MM.1S (cell line): ENCODE data around the gene FICD.

Experiments
- DNase-seq: peaks from one replicate; pipeline ENCODE4 v3.0.0-alpha.2; 2015
- H2AFZ ChIP-seq: fragments of 300-600 bp; sonication (generic); 2 replicates; pipeline ENCODE4 v1.6.0; 2016; ENCODE audit warnings: antibody characterized with exemption, low read length
- H3F3A ChIP-seq: fragments of 300-600 bp; sonication (generic); 2 replicates; pipeline ENCODE4 v1.6.1; 2016; ENCODE audit warnings: mild to moderate bottlenecking, antibody characterized with exemption, low read length, moderate library complexity, mixed read lengths; ENCODE audit not compliant: insufficient read depth
- H3K27ac ChIP-seq: fragments of 300-600 bp; sonication (generic); 2 replicates; pipeline ENCODE4 v1.5.1; 2016; ENCODE audit warnings: mild to moderate bottlenecking, low read length
- H3K27me3 ChIP-seq: fragments of 300-600 bp; sonication (generic); replicated peaks from 2 replicates; pipeline ENCODE4 v1.6.0; 2016; ENCODE audit warnings: low read length; ENCODE audit not compliant: insufficient read depth
- H3K36me3 ChIP-seq: fragments of 300-600 bp; sonication (generic); replicated peaks from 2 replicates; pipeline ENCODE4 v1.6.1; 2016; ENCODE audit warnings: mild to moderate bottlenecking, low read length, mixed read lengths; ENCODE audit not compliant: insufficient read depth
- H3K4me1 ChIP-seq: fragments of 300-600 bp; sonication (generic); 2 replicates; pipeline ENCODE4 v1.6.1; 2016; ENCODE audit warnings: low read length, mixed read lengths
- H3K4me2 ChIP-seq: fragments of 300-600 bp; sonication (generic); 2 replicates; pipeline ENCODE4 v1.6.0; 2016; ENCODE audit warnings: low read depth, low read length
- H3K4me3 ChIP-seq: fragments of 300-600 bp; sonication (generic); 2 replicates; pipeline ENCODE4 v1.5.1; 2016; ENCODE audit warnings: low read length, mixed read lengths
- H3K79me2 ChIP-seq: fragments of 300-600 bp; sonication (generic); 2 replicates; pipeline ENCODE4 v1.6.1; 2016; ENCODE audit warnings: mixed run types, low read length, mixed read lengths
- H3K9ac ChIP-seq: fragments of 300-600 bp; sonication (generic); 2 replicates; pipeline ENCODE4 v1.6.1; 2016; ENCODE audit warnings: low read length, mixed read lengths
- H3K9me2 ChIP-seq: fragments of 300-600 bp; sonication (generic); replicated peaks from 2 replicates; pipeline ENCODE4 v1.6.1; 2016; ENCODE audit warnings: mild to moderate bottlenecking, low read length, mixed read lengths; ENCODE audit not compliant: insufficient read depth
- H3K9me3 ChIP-seq: fragments of 300-600 bp; sonication (generic); replicated peaks from 2 replicates; pipeline ENCODE4 v1.6.1; 2016; ENCODE audit warnings: mild to moderate bottlenecking, low read length, mixed read lengths; ENCODE audit not compliant: insufficient read depth
- H4K20me1 ChIP-seq: fragments of 300-600 bp; sonication (generic); 2 replicates; pipeline ENCODE4 v1.6.1; 2016; ENCODE audit warnings: mild to moderate bottlenecking, low read length, moderate library complexity, mixed read lengths; ENCODE audit not compliant: insufficient read depth
- CTCF ChIP-seq: fragments of 300-600 bp; sonication (generic); IDR thresholded peaks from 2 replicates; pipeline ENCODE4 v1.5.1; 2016; ENCODE audit warnings: antibody characterized with exemption, low read length, mixed read lengths
- EZH2 ChIP-seq: fragments of 300-600 bp; sonication (generic); optimal IDR thresholded peaks from 2 replicates; pipeline ENCODE3; 2017; ENCODE audit warnings: low read depth, mild to moderate bottlenecking, antibody characterized with exemption, low read length, mixed read lengths
- EZH2phosphoT487 ChIP-seq: fragments of 300-600 bp; sonication (generic); IDR thresholded peaks from 2 replicates; pipeline ENCODE4 v1.6.1; 2018; ENCODE audit warnings: antibody characterized with exemption, low read length

Gene FICD

GRCh38 chr12:108562348-108563135 is 47.5 kb downstream of the FICD start, which contains the start of gene ISCU:
Gene ISCU (plus strand): TSS chr12:108562596. CDS start chr12:108562623, 27 bp downstream.
- peaks cover 81% of the 10 kb centered on the region for H3K79me2 ChIP-seq

GRCh38 chr12:108563136-108563803 is 48.2 kb downstream of the FICD start:
- peak overlapping the region; percentile 100 for H3K27ac ChIP-seq
- TF ChIP-seq CTCF (peak; percentile 95), EZH2 (no peak)
- H3K9me2 ChIP-seq = no peaks in the 10 kb centered on the region
- peaks cover 67% of the 10 kb centered on the region for H3F3A ChIP-seq
- peaks cover 48% of the 10 kb centered on the region for H3K4me1 ChIP-seq
- H3K36me3 ChIP-seq = no peaks in the 10 kb centered on the region; the same call in 1 of the 2 replicates
- no peak overlapping the region for H2AFZ ChIP-seq
- H3K4me2 ChIP-seq = peak overlapping the region; percentile 89
- H3K9ac ChIP-seq = peak overlapping the region; percentile 98
- peaks cover 73% of the 10 kb centered on the region for H3K79me2 ChIP-seq
- H3K4me3 ChIP-seq = peak overlapping the region; percentile 77
- H3K27me3 ChIP-seq = no peaks in the 10 kb centered on the region
- peak; percentile 95 for DNase-seq
- peaks cover 3% of the 10 kb centered on the region; the same call in 1 of the 2 replicates for H4K20me1 ChIP-seq
- no peaks in the 10 kb centered on the region for H3K9me3 ChIP-seq

More at GRCh38 chr12:108562348-108563135, 47.5 kb downstream of the FICD start, which contains the start of gene ISCU:
- peak within 1 kb of the TSS; percentile 85 for H2AFZ ChIP-seq
- peak within 1 kb of the TSS; percentile 96 for H3K4me2 ChIP-seq
- peaks cover 11% of the 10 kb centered on the region; the same call in 1 of the 2 replicates for H4K20me1 ChIP-seq
- no peaks in the 10 kb centered on the region for H3K9me3 ChIP-seq
- TF ChIP-seq EZH2phosphoT487 (no peak), CTCF (no peak), EZH2 (no peak)
- H3K4me1 ChIP-seq = peaks cover 42% of the 10 kb centered on the region
- peak within 1 kb of the TSS; percentile 98 for H3K9ac ChIP-seq
- H3F3A ChIP-seq = peaks cover 60% of the 10 kb centered on the region
- H3K4me3 ChIP-seq = peak within 1 kb of the TSS; percentile 98
- no peaks in the 10 kb centered on the region for H3K9me2 ChIP-seq
- DNase-seq = peak; percentile 98
- H3K27ac ChIP-seq = peak within 1 kb of the TSS; percentile 100
- H3K36me3 ChIP-seq = no peaks in the 10 kb centered on the region; the same call in 1 of the 2 replicates
- H3K27me3 ChIP-seq = no peaks in the 10 kb centered on the region

- no peak for TF ChIP-seq EZH2
- no peak for TF ChIP-seq EZH2phosphoT487
- TF ChIP-seq CTCF = no peak
- Histone ChIP-seq H3K79me2 (peaks cover 68% of the 10 kb centered on the region), H4K20me1 (no peaks in the 10 kb centered on the region), H3K4me1 (peaks cover 53% of the 10 kb centered on the region), H2AFZ (no peak overlapping the region), H3K27ac (peak overlapping the region; percentile 100), H3K9ac (peak overlapping the region; percentile 94), H3F3A (peaks cover 72% of the 10 kb centered on the region), H3K4me3 (peak overlapping the region; percentile 77), H3K36me3 (no peaks in the 10 kb centered on the region; the same call in 1 of the 2 replicates), H3K4me2 (peak overlapping the region; percentile 89), H3K27me3 (no peaks in the 10 kb centered on the region), H3K9me2 (no peaks in the 10 kb centered on the region), H3K9me3 (no peaks in the 10 kb centered on the region)
- no peak for DNase-seq
Observed at GRCh38 chr12:108563804-108564151, 48.7 kb downstream of the FICD start.
